Activated CD8-positive, alpha-beta memory T cell treated with anti-CD3 and anti-CD28 coated beads for 1 hour (primary cell): ENCODE measurements around the gene PSMC4.

Experiments
- DNase-seq, 2 donors: peaks; one replicate each; pipeline ENCODE4 v3.0.0-alpha.2; 2020; ENCODE audit warnings: low read depth in 1 of 2; ENCODE audit errors: extremely low read depth in 1 of 2

PSMC4 gene

DNA sequence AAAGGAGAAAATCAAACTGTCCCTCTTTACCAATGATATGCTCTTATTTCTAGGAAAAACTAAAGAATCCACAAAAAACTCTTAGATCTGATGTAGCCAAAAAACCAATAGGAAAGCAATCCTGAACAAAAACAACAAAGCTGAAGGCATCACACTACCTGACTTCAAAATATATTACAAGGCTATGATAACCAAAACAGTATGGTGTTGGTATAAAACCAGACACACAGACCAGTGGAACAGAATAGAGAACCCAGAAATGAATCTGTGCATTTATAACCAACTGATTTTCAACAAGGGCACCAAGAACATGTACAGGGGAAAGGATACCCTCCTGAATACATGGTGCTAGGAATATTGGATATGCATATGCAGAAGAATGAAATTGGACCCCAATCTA, 16.2 kb downstream of the PSMC4 start:
- no peak for DNase-seq

GRCh38 chr19:39987596-39987995, 16.6 kb downstream of the PSMC4 start:
- no peak for DNase-seq

DNA sequence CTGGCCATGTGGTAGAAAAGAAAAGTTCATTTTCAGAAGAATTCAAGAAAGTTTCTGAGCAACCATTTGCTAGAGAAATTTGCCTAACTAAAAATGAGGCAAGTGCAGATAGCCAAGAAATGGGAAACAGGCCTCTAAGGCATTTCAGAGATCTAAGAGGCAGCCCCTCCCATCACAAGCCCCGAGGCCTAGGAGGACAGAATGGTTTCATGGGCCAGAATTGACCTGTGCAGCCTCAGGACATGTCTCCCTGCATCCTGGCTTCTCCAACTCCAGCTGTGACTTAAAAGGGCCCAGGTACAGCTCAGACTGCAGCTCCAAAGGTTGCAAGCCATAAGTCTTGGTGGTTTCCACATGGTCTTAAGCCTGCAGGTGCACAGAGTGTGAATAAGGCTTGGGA, 22.6 kb downstream of the PSMC4 start:
- DNase-seq, result no peak

- no peak for DNase-seq
Observed at GRCh38 chr19:39994361-39994760, 23.4 kb downstream of the PSMC4 start.

GRCh38 chr19:39995794-39996193, 24.8 kb downstream of the PSMC4 start:
- no peak for DNase-seq

GRCh38 chr19:39996218-39996810, 25.3 kb downstream of the PSMC4 start:
- DNase-seq, result peak in 1 of 2 donors; percentile 21

DNA sequence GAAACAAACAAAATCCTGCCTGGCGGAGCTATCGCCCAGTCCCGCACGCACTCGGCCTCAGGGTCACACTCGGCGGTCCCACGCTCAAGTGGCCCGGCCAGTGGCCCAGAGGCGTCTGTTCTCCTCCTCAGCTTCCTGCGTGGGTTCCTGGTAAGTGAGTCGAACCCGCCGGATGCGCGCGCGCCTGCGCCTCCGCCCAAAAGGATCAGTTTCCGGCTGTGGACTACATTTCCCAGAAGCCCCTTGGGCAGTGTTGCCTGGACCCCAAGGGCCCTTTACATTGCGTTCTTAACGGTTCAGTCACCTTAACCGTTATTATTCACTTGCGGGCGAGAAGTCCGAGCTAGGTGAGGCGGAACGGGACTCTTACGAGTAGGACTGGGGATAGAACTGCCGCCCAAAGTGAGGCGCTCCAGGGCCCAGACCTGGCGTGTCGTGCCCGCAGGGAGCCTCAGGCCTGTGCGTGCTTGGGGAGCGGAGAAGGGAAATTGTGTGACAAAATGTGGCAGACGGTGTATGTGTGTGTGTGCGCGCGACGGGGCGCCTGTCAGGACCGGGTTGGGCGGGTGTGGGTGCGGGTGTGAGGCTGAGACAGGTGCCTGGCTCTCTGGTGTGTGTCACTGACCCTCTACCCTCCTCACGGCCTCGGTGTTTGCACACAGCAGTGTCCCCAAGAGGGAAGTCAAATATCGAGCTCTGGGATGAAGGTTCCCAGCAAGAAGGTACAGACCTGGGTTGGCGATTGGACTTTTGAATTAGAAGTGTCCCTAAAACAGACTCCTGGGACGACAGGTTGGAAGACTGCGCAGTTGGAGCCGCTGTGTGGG, 26.1 kb downstream of the PSMC4 start, which contains the start of gene ZNF546:
Gene ZNF546, plus strand, starts transcription at position 250 of the 827 bp plus-strand sequence. CDS start 1,267 bp downstream, outside the sequence.
- peak; percentile 61 to 83 for DNase-seq

DNA sequence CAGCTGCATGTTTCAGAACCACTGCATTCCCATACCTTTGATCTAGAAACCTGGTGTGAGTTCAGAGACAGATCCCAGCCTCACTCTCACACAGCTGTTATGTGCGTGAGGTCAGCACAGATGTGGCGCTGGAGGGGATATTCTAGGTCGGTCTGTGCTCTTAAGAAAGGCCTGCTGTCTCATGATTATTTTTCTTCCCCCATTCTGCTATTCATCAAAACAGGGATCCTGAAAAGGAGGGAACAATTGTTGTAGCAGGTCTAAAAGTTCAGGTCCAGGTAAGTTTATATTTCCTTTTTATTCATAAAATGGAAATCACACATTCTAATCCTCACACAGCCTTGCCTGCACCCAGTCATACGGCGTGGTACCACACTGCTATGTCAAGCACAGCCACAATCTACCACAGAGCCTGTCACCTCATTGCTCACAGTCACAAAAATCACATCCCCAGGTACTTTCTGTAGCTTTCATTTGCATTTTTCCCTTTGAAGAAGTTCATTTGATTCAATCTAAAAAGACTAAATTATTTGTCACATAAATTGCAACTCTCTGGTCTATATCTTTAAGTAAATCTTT, 26.8 kb downstream of the PSMC4 start:
- DNase-seq, result no peak

DNA sequence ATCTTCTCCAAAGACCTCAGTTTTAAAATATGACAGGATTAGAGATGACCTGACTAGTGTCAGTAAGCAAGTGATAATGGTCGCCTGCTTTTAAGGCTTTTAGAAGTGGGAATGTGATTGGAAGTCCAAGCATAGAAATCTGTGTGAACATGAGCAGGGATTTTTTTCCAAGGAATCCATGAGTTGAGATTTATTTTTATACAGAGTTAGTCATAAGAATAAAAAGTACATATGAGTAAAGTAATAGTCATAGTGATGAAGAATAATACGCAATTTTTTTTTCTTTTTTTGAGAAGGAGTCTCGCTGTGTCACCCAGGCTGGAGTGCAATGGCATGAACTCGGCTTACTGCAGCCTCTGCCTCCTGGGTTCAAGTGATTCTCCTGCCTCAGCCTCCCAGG, 27.5 kb downstream of the PSMC4 start:
- DNase-seq, result no peak

DNA sequence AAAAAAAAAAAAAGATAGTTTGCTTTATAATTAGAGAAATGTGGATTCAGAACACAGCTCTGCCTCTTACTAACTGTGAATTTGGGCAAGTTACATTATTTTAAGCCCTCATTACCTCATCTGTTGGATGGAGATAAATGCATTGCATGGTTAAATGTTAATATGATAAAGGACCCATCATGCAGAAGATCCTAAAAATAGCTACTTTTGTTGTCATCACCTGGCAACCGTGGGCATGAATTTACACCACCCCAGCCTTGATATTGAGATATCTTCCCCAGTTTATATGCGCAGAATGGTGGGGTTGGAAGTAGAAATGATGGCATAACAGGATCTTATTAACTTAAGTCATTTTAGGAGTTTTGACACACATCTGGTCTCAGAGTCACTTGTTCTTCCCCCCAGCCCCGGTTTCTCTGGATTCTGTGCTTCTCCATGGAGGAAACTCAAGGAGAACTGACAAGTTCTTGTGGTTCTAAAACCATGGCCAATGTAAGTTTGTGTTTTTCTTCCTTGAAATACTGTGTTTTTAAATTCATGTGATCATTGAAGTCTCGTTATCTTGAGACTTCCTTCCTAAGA, 34.8 kb downstream of the PSMC4 start:
- DNase-seq, result no peak

DNA sequence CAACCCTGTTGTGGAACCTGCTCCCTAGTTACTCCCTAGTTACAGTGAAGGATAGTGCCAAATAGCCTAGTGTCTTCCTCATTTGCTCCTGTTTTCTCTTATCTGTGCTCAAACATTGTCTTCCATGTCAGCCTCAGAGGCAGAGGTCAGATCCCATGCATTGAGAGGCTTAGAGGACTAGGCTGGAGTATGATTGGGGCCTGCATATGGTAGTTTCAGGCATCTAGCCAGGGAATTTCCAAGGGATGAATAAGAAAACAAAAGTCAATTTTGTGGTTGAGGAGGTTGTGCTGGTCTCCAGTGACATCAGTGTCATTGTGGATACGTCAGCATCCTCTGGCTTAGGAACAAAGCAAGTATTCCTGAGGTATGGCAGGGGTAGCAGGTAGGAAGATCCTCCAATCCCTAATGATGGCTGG, 35.3 kb downstream of the PSMC4 start:
- no peak for DNase-seq

GRCh38 chr19:40009674-40010073, 38.7 kb downstream of the PSMC4 start:
- no peak for DNase-seq

GRCh38 chr19:40013991-40014390, 43.0 kb downstream of the PSMC4 start:
- DNase-seq, result no peak

GRCh38 chr19:40023969-40024368, 53.0 kb downstream of the PSMC4 start:
- DNase-seq, result no peak

- DNase-seq, result no peak
Observed at GRCh38 chr19:40025938-40026596, 55.1 kb downstream of the PSMC4 start.

DNA sequence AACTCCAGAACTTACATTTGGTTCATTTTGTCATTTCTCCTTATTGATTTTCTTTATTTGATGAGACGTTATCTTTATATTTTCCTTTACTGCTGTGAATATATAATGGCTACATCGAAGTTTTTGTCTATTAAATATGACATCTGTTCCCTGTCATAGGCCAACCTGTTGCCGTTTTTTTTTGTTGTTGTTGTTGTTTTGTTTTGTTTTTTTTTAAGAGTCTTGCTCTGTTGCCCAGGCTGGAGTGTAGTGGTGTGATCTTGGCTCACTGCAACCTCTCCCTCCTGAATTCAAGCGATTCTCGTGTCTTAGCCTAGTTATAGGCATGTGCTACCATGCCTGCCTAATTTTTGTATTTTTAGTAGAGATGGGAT, 55.6 kb downstream of the PSMC4 start:
- DNase-seq, result no peak
